GM23338 (cell line): ENCODE measurements around the gene MPDU1. TPM values are rescaled to one million over a fixed set of nuclear protein-coding genes. Genes with fewer than 3 reads are reported as not detected.

ENCODE experiments used
- ATAC-seq: fragments of 200-7000 bp; cut with Tn5 transposase; 3 replicates; pipeline ENCODE4 v1.9.1; 2020
- DNase-seq: peaks from one replicate; pipeline ENCODE4 v3.0.0-alpha.2; 2015; ENCODE audit warnings: low spot score
- H2AFZ ChIP-seq: fragments of 200-600 bp; sonication (generic); 2 replicates; pipeline ENCODE4 v1.8.0; 2016; ENCODE audit warnings: antibody characterized with exemption, mild to moderate bottlenecking, moderate library complexity
- H3F3A ChIP-seq: fragments of 200-600 bp; sonication (generic); replicated peaks from 2 replicates; pipeline ENCODE4 v1.8.0; 2017; ENCODE audit warnings: antibody characterized with exemption, mixed run types, low read depth
- H3K27ac ChIP-seq: fragments of 200-600 bp; sonication (generic); 2 replicates; pipeline ENCODE4 v1.6.1; 2016; ENCODE audit warnings: low read depth
- H3K27me3 ChIP-seq: fragments of 200-600 bp; sonication (generic); 2 replicates; pipeline ENCODE4 v1.8.0; 2016; ENCODE audit warnings: mild to moderate bottlenecking, mixed run types, moderate library complexity; ENCODE audit not compliant: insufficient read depth
- H3K36me3 ChIP-seq: fragments of 200-600 bp; sonication (generic); 2 replicates; pipeline ENCODE4 v1.8.0; 2016; ENCODE audit warnings: mild to moderate bottlenecking; ENCODE audit not compliant: insufficient read depth
- H3K4me1 ChIP-seq: fragments of 200-600 bp; sonication (generic); 2 replicates; pipeline ENCODE4 v1.8.0; 2016; ENCODE audit warnings: mild to moderate bottlenecking, moderate library complexity; ENCODE audit not compliant: insufficient read depth
- H3K4me2 ChIP-seq: fragments of 200-600 bp; sonication (generic); 2 replicates; pipeline ENCODE4 v1.7.1; 2017; ENCODE audit warnings: mixed run types
- H3K4me3 ChIP-seq: fragments of 200-600 bp; sonication (generic); 2 replicates; pipeline ENCODE4 v1.6.1; 2016; ENCODE audit warnings: mixed run types
- H3K79me2 ChIP-seq: fragments of 200-600 bp; sonication (generic); replicated peaks from 2 replicates; pipeline ENCODE4 v1.8.0; 2017; ENCODE audit warnings: mild to moderate bottlenecking; ENCODE audit not compliant: insufficient read depth
- H3K9me2 ChIP-seq: fragments of 200-600 bp; sonication (generic); 2 replicates; pipeline ENCODE4 v1.8.0; 2017; ENCODE audit not compliant: insufficient read depth
- H4K20me1 ChIP-seq: fragments of 200-600 bp; sonication (generic); replicated peaks from 2 replicates; pipeline ENCODE4 v1.8.0; 2017; ENCODE audit warnings: mild to moderate bottlenecking; ENCODE audit not compliant: insufficient read depth
- H3K27ac Mint-ChIP-seq: 2 replicates; pipeline ENCODE4 v1.8.0; 2020; ENCODE audit warnings: inconsistent platforms, mild to moderate bottlenecking, moderate library complexity, mixed read lengths
- H3K27me3 Mint-ChIP-seq: 3 replicates; pipeline ENCODE4 v1.8.0; 2022; ENCODE audit warnings: low read depth, mild to moderate bottlenecking, moderate library complexity, mixed read lengths, inconsistent platforms; ENCODE audit not compliant: insufficient read depth, poor library complexity
- H3K36me3 Mint-ChIP-seq: 3 replicates; pipeline ENCODE4 v1.8.0; 2021; ENCODE audit warnings: low read depth, mild to moderate bottlenecking, inconsistent platforms, moderate library complexity, mixed read lengths
- H3K4me1 Mint-ChIP-seq: 3 replicates; pipeline ENCODE4 v1.8.0; 2020; ENCODE audit warnings: mild to moderate bottlenecking, inconsistent platforms, mixed read lengths
- H3K4me3 Mint-ChIP-seq: 3 replicates; pipeline ENCODE4 v1.8.0; 2021; ENCODE audit warnings: moderate library complexity, mild to moderate bottlenecking, inconsistent platforms, mixed read lengths
- H3K9me3 Mint-ChIP-seq: 3 replicates; pipeline ENCODE4 v1.8.0; 2020; ENCODE audit warnings: moderate library complexity, mild to moderate bottlenecking, inconsistent platforms, mixed read lengths
- CREB1 ChIP-seq: fragments of 250-450 bp; sonication (Bioruptor Pico); IDR thresholded peaks from 2 replicates; pipeline ENCODE4 v1.5.0; 2020; ENCODE audit warnings: low read depth, mild to moderate bottlenecking, moderate library complexity
- EZH2phosphoT487 ChIP-seq: fragments of 200-600 bp; sonication (generic); IDR thresholded peaks from one replicate; pipeline ENCODE4 v1.8.1; 2018; ENCODE audit warnings: antibody characterized with exemption; ENCODE audit not compliant: unreplicated experiment
- JUNB ChIP-seq: IDR thresholded peaks from one replicate; pipeline ENCODE4 v1.6.1; 2016; ENCODE audit warnings: antibody characterized with exemption; ENCODE audit not compliant: unreplicated experiment
- NANOG ChIP-seq: IDR thresholded peaks from 2 replicates; pipeline ENCODE4 v1.6.1; 2016; ENCODE audit warnings: antibody characterized with exemption, borderline replicate concordance
- POLR2AphosphoS5 ChIP-seq: IDR thresholded peaks from 2 replicates; pipeline ENCODE4 v1.6.1; 2016; ENCODE audit warnings: antibody characterized with exemption, low read depth
- STAT1 ChIP-seq: IDR thresholded peaks from one replicate; pipeline ENCODE4 v1.6.1; 2016; ENCODE audit warnings: antibody characterized with exemption; ENCODE audit not compliant: unreplicated experiment
- ZNF114 ChIP-seq: fragments of 250-450 bp; sonication (Bioruptor Pico); IDR thresholded peaks from 2 replicates; pipeline ENCODE4 v1.5.0; 2020; ENCODE audit warnings: mild to moderate bottlenecking, moderate library complexity
- polyA plus RNA-seq: library from polyadenylated mRNA; unstranded; fragments of >200 nt; fragmentation: Nextera tagmentation; extraction: Ambion mirVana; gene quantifications from 2 replicates; pipeline ENCODE4 v1.2.1, GENCODE V29; 2016
- total RNA-seq: library from RNA; depleted of rRNA; stranded (reverse); fragments of >200 nt; shearing (Covaris generic); gene quantifications from 2 replicates; pipeline ENCODE4 v1.2.3, GENCODE V29; 2014
- TF ChIP-seq, protein P1 (sequence below): IDR thresholded peaks from one replicate; pipeline ENCODE4 v1.6.1; 2018; ENCODE audit warnings: antibody characterized with exemption; ENCODE audit not compliant: unreplicated experiment
- TF ChIP-seq, protein P2 (sequence below), 2 experiments: fragments of 200-600 bp in 1 of 2; sonication (generic) in 1 of 2; conservative IDR thresholded peaks; 2 replicates each; pipeline versions ENCODE4 v1.5.1 to v1.6.1; 2016 to 2017; ENCODE audit warnings: antibody characterized with exemption in 2 of 2, low read depth in 2 of 2, mild to moderate bottlenecking in 2 of 2, moderate library complexity in 1 of 2

The MPDU1 gene
- total and polyA plus RNA-seq, 2 experiments from 2014 or later: 65.1 to 216 TPM

DNA sequence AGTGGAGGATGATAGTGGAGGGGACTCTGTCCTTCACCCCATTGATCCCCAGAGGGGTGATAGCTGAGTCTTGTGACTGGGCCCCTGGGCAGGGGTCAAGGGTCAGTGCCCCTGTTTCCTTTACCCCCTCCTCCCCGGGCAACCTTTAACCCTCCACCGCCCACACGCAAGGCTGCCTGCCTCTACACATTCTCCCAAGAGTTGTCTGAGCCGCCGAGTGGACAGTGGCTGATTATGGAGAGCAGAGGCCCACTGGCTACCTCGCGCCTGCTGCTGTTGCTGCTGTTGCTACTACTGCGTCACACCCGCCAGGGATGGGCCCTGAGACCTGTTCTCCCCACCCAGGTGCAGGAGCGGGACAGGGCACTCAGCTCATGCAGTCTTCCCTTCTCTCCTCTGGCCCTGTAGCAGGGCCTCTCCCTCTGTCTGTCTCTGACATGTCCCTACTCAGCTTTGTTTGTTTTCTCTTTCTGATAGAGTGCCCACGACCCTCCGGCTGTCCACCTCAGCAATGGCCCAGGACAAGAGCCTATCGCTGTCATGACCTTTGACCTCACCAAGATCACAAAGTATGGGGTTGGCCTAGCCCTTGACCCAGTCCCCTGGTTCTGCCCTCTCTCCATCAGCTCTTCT, 46.4 kb downstream of the MPDU1 start, which contains the start of gene SHBG (continued):
- TF ChIP-seq CREB1 (CRISPR knock-in tag): no peak
- TF ChIP-seq, protein P1, sequence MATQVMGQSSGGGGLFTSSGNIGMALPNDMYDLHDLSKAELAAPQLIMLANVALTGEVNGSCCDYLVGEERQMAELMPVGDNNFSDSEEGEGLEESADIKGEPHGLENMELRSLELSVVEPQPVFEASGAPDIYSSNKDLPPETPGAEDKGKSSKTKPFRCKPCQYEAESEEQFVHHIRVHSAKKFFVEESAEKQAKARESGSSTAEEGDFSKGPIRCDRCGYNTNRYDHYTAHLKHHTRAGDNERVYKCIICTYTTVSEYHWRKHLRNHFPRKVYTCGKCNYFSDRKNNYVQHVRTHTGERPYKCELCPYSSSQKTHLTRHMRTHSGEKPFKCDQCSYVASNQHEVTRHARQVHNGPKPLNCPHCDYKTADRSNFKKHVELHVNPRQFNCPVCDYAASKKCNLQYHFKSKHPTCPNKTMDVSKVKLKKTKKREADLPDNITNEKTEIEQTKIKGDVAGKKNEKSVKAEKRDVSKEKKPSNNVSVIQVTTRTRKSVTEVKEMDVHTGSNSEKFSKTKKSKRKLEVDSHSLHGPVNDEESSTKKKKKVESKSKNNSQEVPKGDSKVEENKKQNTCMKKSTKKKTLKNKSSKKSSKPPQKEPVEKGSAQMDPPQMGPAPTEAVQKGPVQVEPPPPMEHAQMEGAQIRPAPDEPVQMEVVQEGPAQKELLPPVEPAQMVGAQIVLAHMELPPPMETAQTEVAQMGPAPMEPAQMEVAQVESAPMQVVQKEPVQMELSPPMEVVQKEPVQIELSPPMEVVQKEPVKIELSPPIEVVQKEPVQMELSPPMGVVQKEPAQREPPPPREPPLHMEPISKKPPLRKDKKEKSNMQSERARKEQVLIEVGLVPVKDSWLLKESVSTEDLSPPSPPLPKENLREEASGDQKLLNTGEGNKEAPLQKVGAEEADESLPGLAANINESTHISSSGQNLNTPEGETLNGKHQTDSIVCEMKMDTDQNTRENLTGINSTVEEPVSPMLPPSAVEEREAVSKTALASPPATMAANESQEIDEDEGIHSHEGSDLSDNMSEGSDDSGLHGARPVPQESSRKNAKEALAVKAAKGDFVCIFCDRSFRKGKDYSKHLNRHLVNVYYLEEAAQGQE: no peak
- TF ChIP-seq, protein P2, sequence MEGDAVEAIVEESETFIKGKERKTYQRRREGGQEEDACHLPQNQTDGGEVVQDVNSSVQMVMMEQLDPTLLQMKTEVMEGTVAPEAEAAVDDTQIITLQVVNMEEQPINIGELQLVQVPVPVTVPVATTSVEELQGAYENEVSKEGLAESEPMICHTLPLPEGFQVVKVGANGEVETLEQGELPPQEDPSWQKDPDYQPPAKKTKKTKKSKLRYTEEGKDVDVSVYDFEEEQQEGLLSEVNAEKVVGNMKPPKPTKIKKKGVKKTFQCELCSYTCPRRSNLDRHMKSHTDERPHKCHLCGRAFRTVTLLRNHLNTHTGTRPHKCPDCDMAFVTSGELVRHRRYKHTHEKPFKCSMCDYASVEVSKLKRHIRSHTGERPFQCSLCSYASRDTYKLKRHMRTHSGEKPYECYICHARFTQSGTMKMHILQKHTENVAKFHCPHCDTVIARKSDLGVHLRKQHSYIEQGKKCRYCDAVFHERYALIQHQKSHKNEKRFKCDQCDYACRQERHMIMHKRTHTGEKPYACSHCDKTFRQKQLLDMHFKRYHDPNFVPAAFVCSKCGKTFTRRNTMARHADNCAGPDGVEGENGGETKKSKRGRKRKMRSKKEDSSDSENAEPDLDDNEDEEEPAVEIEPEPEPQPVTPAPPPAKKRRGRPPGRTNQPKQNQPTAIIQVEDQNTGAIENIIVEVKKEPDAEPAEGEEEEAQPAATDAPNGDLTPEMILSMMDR (conservative IDR thresholded peaks at IDR 0.05; ENCODE audit: low read depth in 2 of 2): no peak
- TF ChIP-seq JUNB: no peak
- no peak for TF ChIP-seq NANOG
- TF ChIP-seq ZNF114 (CRISPR knock-in tag): no peak
- no peak for TF ChIP-seq STAT1
- no peak for TF ChIP-seq EZH2phosphoT487
- no peak for TF ChIP-seq POLR2AphosphoS5

DNA sequence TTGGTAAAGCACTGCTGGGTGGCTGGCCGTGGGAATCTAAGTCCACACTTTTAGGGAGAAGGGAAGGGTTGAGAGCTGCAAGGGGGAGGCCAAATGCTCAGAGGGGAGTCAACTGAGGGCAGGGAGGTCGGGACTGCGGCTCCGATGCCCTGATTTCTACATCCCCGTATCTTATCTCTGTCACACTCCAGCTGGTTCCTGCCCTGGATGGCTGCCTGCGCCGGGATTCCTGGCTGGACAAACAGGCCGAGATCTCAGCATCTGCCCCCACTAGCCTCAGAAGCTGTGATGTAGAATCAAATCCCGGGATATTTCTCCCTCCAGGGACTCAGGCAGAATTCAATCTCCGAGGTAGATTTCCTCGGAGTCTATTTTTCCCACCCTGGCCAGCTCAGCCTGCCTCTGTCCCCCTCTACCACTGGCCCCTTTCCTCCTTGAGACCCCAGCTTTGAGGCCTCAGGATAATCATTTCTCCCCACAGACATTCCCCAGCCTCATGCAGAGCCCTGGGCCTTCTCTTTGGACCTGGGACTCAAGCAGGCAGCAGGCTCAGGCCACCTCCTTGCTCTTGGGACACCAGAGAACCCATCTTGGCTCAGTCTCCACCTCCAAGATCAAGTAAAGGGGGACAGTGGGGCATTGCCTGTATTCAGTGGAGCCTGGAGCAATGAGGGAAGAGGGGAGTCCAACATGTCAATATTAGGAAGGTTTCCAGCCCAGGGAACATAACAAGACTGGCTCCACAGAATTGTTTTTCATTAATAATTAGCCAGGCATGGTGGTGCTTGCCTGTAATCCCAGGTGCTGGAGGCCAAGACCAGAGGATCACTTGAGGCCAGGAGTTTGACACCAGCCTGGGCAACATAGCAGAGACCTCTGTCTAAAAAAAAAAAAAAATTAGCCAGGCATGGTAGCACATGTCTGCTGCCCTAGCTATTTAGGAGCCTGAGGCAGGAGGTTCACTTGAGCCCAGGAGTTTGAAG, 48.0 kb downstream of the MPDU1 start:
- Histone ChIP-seq H3K27ac (no peak overlapping the region), H3F3A (peaks cover 16% of the 10 kb centered on the region; the same call in 1 of the 2 replicates), H3K4me2 (no peak overlapping the region), H3K79me2 (peaks cover 2% of the 10 kb centered on the region; the same call in 1 of the 2 replicates), H3K27me3 (no peaks in the 10 kb centered on the region), H2AFZ (no peak overlapping the region), H3K9me2 (no peaks in the 10 kb centered on the region), H3K36me3 (no peaks in the 10 kb centered on the region), H4K20me1 (no peaks in the 10 kb centered on the region), H3K4me3 (no peak overlapping the region), H3K4me1 (peaks cover 7% of the 10 kb centered on the region)
- Mint-ChIP-seq H3K4me1 (peaks cover 36% of the 10 kb centered on the region), H3K27ac (no peak overlapping the region), H3K4me3 (no peak overlapping the region), H3K27me3 (peaks cover 23% of the 10 kb centered on the region), H3K9me3 (no peaks in the 10 kb centered on the region), H3K36me3 (peaks cover 3% of the 10 kb centered on the region; the same call in 1 of the 3 replicates)
- TF ChIP-seq STAT1: no peak
- DNase-seq: no peak
- ATAC-seq: no peak
